PC-9 (cell line): Measurements from ENCODE around the gene LTC4S. TPM values are rescaled to one million over a fixed set of nuclear protein-coding genes. Genes with fewer than 3 reads are reported as not detected.
A peak's percentile ranks its signal among the peaks of the same experiment; 100 is the strongest.

Source experiments
- BruUV-seq: library from RNA; stranded (reverse); fragments of 400-500 nt; replicated peaks from 2 replicates; lab custom pipeline; 2021; lab: Mats Ljungman, UMichigan
- CTCF ChIA-PET: fragments of 300-600 bp; sonication (Branson Sonifier 250); formaldehyde crosslinking; loops from one replicate; lab custom pipeline; 2022; ENCODE audit warnings: antibody characterized with exemption; lab: Charles Lee
- POLR2A ChIA-PET: fragments of 300-600 bp; sonication (Branson Sonifier 250); formaldehyde crosslinking; loops from one replicate; lab custom pipeline; 2022; ENCODE audit warnings: antibody characterized with exemption; ENCODE audit not compliant: unreplicated experiment; lab: Charles Lee
- DNase-seq, 2 experiments: peaks; one replicate each; pipeline versions ENCODE4 v3.0.0 to v3.0.0-alpha.2; 2015 to 2022; ENCODE audit warnings: mixed read lengths in 1 of 2
- H2AFZ ChIP-seq: fragments of 200-600 bp; sonication (generic); 2 replicates; pipeline ENCODE4 v1.8.1; 2017; ENCODE audit warnings: antibody characterized with exemption
- H3F3A ChIP-seq: fragments of 200-600 bp; sonication (generic); 2 replicates; pipeline ENCODE4 v1.8.1; 2017; ENCODE audit warnings: antibody characterized with exemption, mild to moderate bottlenecking, low read depth; ENCODE audit not compliant: insufficient read depth
- H3K27ac ChIP-seq: fragments of 200-600 bp; sonication (generic); 2 replicates; pipeline ENCODE4 v1.6.1; 2016; ENCODE audit warnings: mixed run types
- H3K27me3 ChIP-seq: fragments of 200-600 bp; sonication (generic); 2 replicates; pipeline ENCODE4 v1.6.1; 2016; ENCODE audit warnings: low read depth, mixed run types; ENCODE audit not compliant: insufficient read depth
- H3K36me3 ChIP-seq: fragments of 200-600 bp; sonication (generic); 2 replicates; pipeline ENCODE4 v1.6.1; 2016; ENCODE audit warnings: low read depth, mixed run types
- H3K4me1 ChIP-seq: fragments of 200-600 bp; sonication (generic); replicated peaks from 2 replicates; pipeline ENCODE4 v1.6.1; 2016; ENCODE audit warnings: mixed run types; ENCODE audit not compliant: insufficient read depth
- H3K4me2 ChIP-seq: fragments of 200-600 bp; sonication (generic); 2 replicates; pipeline ENCODE4 v1.6.1; 2017; ENCODE audit warnings: mixed run types
- H3K4me3 ChIP-seq: fragments of 200-600 bp; sonication (generic); 2 replicates; pipeline ENCODE4 v1.6.1; 2016; ENCODE audit warnings: mixed run types
- H3K79me2 ChIP-seq: fragments of 200-600 bp; sonication (generic); 2 replicates; pipeline ENCODE4 v1.6.1; 2017; ENCODE audit warnings: low read depth, mixed run types
- H3K9me2 ChIP-seq: fragments of 200-600 bp; sonication (generic); 2 replicates; pipeline ENCODE4 v1.8.1; 2017; ENCODE audit warnings: mild to moderate bottlenecking; ENCODE audit not compliant: insufficient read depth
- H3K9me3 ChIP-seq: fragments of 200-600 bp; sonication (generic); 2 replicates; pipeline ENCODE4 v1.8.1; 2016; ENCODE audit warnings: low read depth; ENCODE audit not compliant: insufficient read depth
- H4K20me1 ChIP-seq: fragments of 200-600 bp; sonication (generic); 2 replicates; pipeline ENCODE4 v1.8.1; 2017; ENCODE audit not compliant: insufficient read depth
- EZH2 ChIP-seq: fragments of 200-600 bp; sonication (generic); IDR thresholded peaks from 2 replicates; pipeline ENCODE4 v1.8.0; 2017; ENCODE audit warnings: antibody characterized with exemption, low read depth
- intact Hi-C: fragments of 100-400 bp; cut with micrococcal nuclease; formaldehyde crosslinking; loops from one replicate; pipeline ENCODE4 v1.10.0; 2022; ENCODE audit not compliant: unreplicated experiment
- total RNA-seq: library from RNA; stranded (reverse); gene quantifications from 2 replicates; pipeline ENCODE4 v1.2.3, GENCODE V29; 2021
- TF ChIP-seq, protein P1 (sequence below): fragments of 200-600 bp; sonication (generic); conservative IDR thresholded peaks from 2 replicates; pipeline ENCODE4 v1.6.1; 2017; ENCODE audit warnings: mixed run types, antibody characterized with exemption, mild to moderate bottlenecking, moderate library complexity

Gene LTC4S
- total RNA-seq, 1 experiment from 2014 or later = 9.7 TPM

- ChIA-PET CTCF (interaction anchor here (0.6 kb wide), 1 partner anchor 117 kb away, joined by 4 read pairs; no protein-coding TSS in a partner anchor), POLR2A (interaction anchor here (0.5 to 0.7 kb wide), 13 partner anchors 10 to 242 kb away, joined by 3 to 23 read pairs (median 4); partner anchors contain the start of gene HNRNPH1)
- TF ChIP-seq EZH2 = no peak
- TF ChIP-seq, protein P1, sequence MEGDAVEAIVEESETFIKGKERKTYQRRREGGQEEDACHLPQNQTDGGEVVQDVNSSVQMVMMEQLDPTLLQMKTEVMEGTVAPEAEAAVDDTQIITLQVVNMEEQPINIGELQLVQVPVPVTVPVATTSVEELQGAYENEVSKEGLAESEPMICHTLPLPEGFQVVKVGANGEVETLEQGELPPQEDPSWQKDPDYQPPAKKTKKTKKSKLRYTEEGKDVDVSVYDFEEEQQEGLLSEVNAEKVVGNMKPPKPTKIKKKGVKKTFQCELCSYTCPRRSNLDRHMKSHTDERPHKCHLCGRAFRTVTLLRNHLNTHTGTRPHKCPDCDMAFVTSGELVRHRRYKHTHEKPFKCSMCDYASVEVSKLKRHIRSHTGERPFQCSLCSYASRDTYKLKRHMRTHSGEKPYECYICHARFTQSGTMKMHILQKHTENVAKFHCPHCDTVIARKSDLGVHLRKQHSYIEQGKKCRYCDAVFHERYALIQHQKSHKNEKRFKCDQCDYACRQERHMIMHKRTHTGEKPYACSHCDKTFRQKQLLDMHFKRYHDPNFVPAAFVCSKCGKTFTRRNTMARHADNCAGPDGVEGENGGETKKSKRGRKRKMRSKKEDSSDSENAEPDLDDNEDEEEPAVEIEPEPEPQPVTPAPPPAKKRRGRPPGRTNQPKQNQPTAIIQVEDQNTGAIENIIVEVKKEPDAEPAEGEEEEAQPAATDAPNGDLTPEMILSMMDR = no peak
- peaks cover 48% of the 10 kb centered on the region for H4K20me1 ChIP-seq
- H3K27me3 ChIP-seq = no peaks in the 10 kb centered on the region
- H3K4me2 ChIP-seq = peak overlapping the region; percentile 100
- H3K27ac ChIP-seq = peak overlapping the region; percentile 100
- H3K4me3 ChIP-seq = peak overlapping the region; percentile 98
- intact Hi-C loops = no loop called here
- H3K4me1 ChIP-seq = peaks cover 55% of the 10 kb centered on the region
- peak; percentile 80 to 95 for DNase-seq
- BruUV-seq = TSS peak; percentile 38
- peaks cover 65% of the 10 kb centered on the region for H3K79me2 ChIP-seq
- peaks cover 74% of the 10 kb centered on the region for H3F3A ChIP-seq
- H2AFZ ChIP-seq = no peak overlapping the region
- no peaks in the 10 kb centered on the region for H3K9me2 ChIP-seq
- H3K9me3 ChIP-seq = no peaks in the 10 kb centered on the region
- H3K36me3 ChIP-seq = peaks cover 42% of the 10 kb centered on the region
Measured at GRCh38 chr5:179821298-179822058, 27.7 kb downstream of the LTC4S start.

DNA sequence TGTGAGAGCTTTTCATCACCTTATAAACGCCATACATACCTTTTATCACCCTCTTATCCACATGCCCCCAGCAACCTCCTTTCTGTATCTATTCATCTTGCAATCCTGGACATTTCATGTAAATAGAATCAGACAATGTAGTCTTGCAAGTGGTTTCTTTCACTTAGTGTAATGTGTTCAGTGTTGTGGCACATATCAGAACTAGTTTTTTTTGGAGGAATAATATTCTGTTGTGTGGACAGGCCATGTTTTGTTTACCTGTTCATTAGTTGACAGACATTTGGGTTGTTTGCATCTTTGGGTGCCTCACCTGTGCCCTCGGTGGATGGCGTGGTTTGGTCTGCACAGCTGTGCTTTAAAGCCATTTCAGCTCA lies 28.3 kb downstream of the LTC4S start:
- DNase-seq = no peak
- H3K4me1 ChIP-seq = peaks cover 55% of the 10 kb centered on the region
- TF ChIP-seq EZH2 = no peak
- TF ChIP-seq, protein P1 = no peak
- peaks cover 80% of the 10 kb centered on the region for H3F3A ChIP-seq
- no peak overlapping the region for H2AFZ ChIP-seq
- peak overlapping the region; percentile 100 for H3K27ac ChIP-seq
- H3K79me2 ChIP-seq = peaks cover 71% of the 10 kb centered on the region
- peaks cover 53% of the 10 kb centered on the region for H4K20me1 ChIP-seq
- peak overlapping the region; percentile 100 for H3K4me2 ChIP-seq
- intact Hi-C loops = no loop called here
- ChIA-PET CTCF (interaction anchor here (0.6 kb wide), 1 partner anchor 118 kb away, joined by 4 read pairs; no protein-coding TSS in a partner anchor), POLR2A (interaction anchor here (0.5 to 0.7 kb wide), 13 partner anchors 10 to 241 kb away, joined by 3 to 23 read pairs (median 4); partner anchors contain the start of gene HNRNPH1)
- peaks cover 47% of the 10 kb centered on the region for H3K36me3 ChIP-seq
- peak overlapping the region; percentile 98 for H3K4me3 ChIP-seq
- BruUV-seq = TSS peak; percentile 48
- no peaks in the 10 kb centered on the region for H3K27me3 ChIP-seq
- H3K9me2 ChIP-seq = no peaks in the 10 kb centered on the region
- no peaks in the 10 kb centered on the region for H3K9me3 ChIP-seq

- H3K4me1 ChIP-seq = peaks cover 54% of the 10 kb centered on the region
- ChIA-PET CTCF (interaction anchor here (0.6 kb wide), 1 partner anchor 118 kb away, joined by 4 read pairs; no protein-coding TSS in a partner anchor), POLR2A (interaction anchor here (0.5 to 0.7 kb wide), 13 partner anchors 10 to 241 kb away, joined by 3 to 23 read pairs (median 4); partner anchors contain the start of gene HNRNPH1)
- peak overlapping the region; percentile 98 for H3K4me3 ChIP-seq
- peaks cover 82% of the 10 kb centered on the region for H3F3A ChIP-seq
- H3K79me2 ChIP-seq = peaks cover 75% of the 10 kb centered on the region
- H2AFZ ChIP-seq = no peak overlapping the region
- BruUV-seq = no TSS peak
- intact Hi-C loops = no loop called here
- H3K9me2 ChIP-seq = no peaks in the 10 kb centered on the region
- H3K27me3 ChIP-seq = no peaks in the 10 kb centered on the region
- H3K4me2 ChIP-seq = peak overlapping the region; percentile 100
- H3K27ac ChIP-seq = peak overlapping the region; percentile 100; the same call in 1 of the 2 replicates
- no peak for DNase-seq
- peaks cover 58% of the 10 kb centered on the region for H4K20me1 ChIP-seq
- H3K9me3 ChIP-seq = no peaks in the 10 kb centered on the region
- H3K36me3 ChIP-seq = peaks cover 51% of the 10 kb centered on the region
- TF ChIP-seq EZH2 = no peak
- TF ChIP-seq, protein P1 = no peak
Measured at GRCh38 chr5:179822444-179822990, 28.7 kb downstream of the LTC4S start.
